Neutrophil (primary cell): ENCODE measurements around the gene RBPJ.
A peak's percentile ranks its signal among the peaks of the same experiment; 100 is the strongest.

Source experiments
- H3K27ac ChIP-seq: fragments of 200-600 bp; sonication (generic); 2 replicates; pipeline ENCODE4 v1.5.1; 2016; ENCODE audit warnings: mild to moderate bottlenecking, moderate library complexity
- H3K27me3 ChIP-seq: fragments of 200-600 bp; sonication (generic); 2 replicates; pipeline ENCODE4 v1.6.0; 2016; ENCODE audit warnings: mild to moderate bottlenecking
- H3K36me3 ChIP-seq: fragments of 200-600 bp; sonication (generic); 2 replicates; pipeline ENCODE4 v1.5.1; 2017
- H3K4me1 ChIP-seq, 2 experiments: fragments of 200-600 bp in 1 of 2; sonication (generic) in 1 of 2; 1 replicate in 1 of 2; 2 replicates in 1 of 2; pipeline versions ENCODE4 v1.5.1 to v1.6.1; 2013 to 2016; ENCODE audit warnings: low read depth in 1 of 2, low read length in 1 of 2, mild to moderate bottlenecking in 1 of 2, moderate library complexity in 1 of 2; ENCODE audit not compliant: control insufficient read depth in 1 of 2, insufficient read depth in 1 of 2
- H3K4me3 ChIP-seq, 2 experiments: fragments of 200-600 bp in 1 of 2; sonication (generic) in 1 of 2; 1 replicate in 1 of 2; 2 replicates in 1 of 2; pipeline ENCODE4 v1.5.1; 2013 to 2016; ENCODE audit warnings: low read depth in 1 of 2, low read length in 1 of 2, mild to moderate bottlenecking in 1 of 2, moderate library complexity in 1 of 2
- H3K9me3 ChIP-seq: fragments of 200-600 bp; sonication (generic); 2 replicates; pipeline ENCODE4 v1.5.1; 2016
- CTCF ChIP-seq: fragments of 200-600 bp; sonication (generic); IDR thresholded peaks from 2 replicates; pipeline ENCODE4 v1.5.1; 2016; ENCODE audit warnings: antibody characterized with exemption

Gene RBPJ

DNA sequence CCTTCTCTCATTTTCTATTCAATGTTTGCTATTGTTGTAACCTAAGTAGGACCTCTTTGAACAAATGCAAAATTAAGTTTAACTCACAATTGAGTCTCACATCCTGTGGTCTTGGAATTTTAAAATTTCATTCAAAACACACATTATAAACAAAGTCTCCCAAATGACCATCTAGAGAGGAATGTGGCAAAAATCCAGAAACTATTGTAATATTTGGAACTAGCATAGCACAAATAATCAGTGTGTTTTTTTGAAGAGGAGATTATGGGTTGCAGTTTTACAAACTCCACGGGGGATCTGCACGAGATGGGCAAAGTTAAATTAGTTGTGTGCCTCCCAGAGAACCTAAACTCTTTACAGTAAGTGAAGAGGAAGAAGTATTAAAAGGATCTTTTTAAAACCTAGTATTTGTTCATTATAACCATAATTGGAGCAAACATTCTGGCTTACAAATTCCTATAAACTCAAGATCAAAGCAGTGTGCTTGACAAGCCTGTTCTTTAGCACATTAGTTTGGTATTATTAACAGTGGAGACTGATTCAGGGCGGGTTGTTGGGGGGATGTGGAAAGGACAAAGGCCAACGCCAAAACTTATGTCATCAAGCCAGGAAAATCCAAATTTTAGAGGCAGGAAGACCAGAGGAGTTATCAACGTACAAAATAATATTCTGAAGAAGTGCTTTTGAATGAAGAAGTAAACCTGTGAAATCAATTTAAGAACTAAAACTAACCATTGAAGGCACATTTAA lies 22.4 kb upstream of the RBPJ start:
- H3K9me3 ChIP-seq = no peaks in the 10 kb centered on the region
- no peak for TF ChIP-seq CTCF
- no peaks in the 10 kb centered on the region for H3K27me3 ChIP-seq
- H3K27ac ChIP-seq = no peak overlapping the region
- no peaks in the 10 kb centered on the region for H3K36me3 ChIP-seq
- no peak overlapping the region for H3K4me3 ChIP-seq
- peaks cover 22 to 29% of the 10 kb centered on the region in 2 experiments for H3K4me1 ChIP-seq

- Histone ChIP-seq H3K4me3 (no peak overlapping the region), H3K4me1 (peaks cover 17 to 21% of the 10 kb centered on the region in 2 experiments), H3K9me3 (no peaks in the 10 kb centered on the region), H3K27me3 (no peaks in the 10 kb centered on the region), H3K36me3 (no peaks in the 10 kb centered on the region), H3K27ac (no peak overlapping the region)
- TF ChIP-seq CTCF = no peak
Observed at GRCh38 chr4:26299254-26299882, 21.4 kb upstream of the RBPJ start.

DNA sequence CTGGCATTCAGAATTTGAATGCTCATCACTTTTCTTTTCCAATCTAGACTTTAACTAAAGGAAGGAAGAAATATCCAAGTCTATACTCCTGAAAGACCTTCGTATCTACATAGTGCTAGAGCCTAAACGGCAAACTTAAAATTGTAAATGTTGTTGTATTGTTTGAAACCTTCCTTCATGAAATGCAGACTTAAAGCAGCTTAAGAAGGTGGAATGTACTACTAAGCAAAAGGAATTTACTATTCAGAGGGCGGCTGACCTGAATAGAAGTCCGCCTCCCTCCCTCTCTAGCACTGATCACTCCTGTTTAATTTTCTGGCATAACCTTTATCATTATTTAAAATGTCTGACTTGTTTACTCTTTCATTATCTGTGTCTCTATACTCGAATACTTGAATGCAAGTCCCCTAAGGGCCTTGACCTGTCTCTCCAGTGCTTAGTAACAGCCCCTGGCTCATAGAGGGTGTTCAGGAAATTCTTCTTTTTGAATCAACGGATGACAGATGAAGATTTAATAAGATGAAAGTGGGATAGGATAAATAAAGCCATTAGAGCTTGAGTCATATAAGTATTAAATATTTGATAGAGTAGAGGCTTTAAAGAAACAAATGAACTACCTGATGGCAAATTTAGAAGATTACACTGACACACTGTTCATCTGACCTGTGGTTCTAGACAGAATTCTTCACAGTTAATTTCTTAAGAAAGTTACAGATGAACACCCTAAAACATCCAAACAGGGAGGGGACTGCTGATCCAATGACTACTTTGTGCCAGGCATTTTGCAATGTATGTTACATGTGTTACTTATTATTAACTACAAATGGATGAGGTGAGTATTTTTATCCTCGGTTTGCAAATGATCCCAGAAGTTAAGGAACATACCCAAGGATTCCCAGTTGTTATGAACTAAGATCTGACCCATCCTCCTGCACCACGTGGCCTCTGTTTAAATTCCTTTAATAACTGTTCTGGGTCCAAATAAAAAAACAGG lies 20.2 kb upstream of the RBPJ start:
- no peaks in the 10 kb centered on the region for H3K9me3 ChIP-seq
- H3K27me3 ChIP-seq = no peaks in the 10 kb centered on the region
- no peak overlapping the region for H3K4me3 ChIP-seq
- no peak for TF ChIP-seq CTCF
- peak overlapping the region; percentile 79 for H3K27ac ChIP-seq
- no peaks in the 10 kb centered on the region for H3K36me3 ChIP-seq
- peaks cover 17 to 21% of the 10 kb centered on the region in 2 experiments for H3K4me1 ChIP-seq

GRCh38 chr4:26302031-26302899 lies 18.5 kb upstream of the RBPJ start:
- no peak for TF ChIP-seq CTCF
- Histone ChIP-seq H3K9me3 (no peaks in the 10 kb centered on the region), H3K4me3 (no peak overlapping the region), H3K36me3 (no peaks in the 10 kb centered on the region), H3K4me1 (peaks cover 17 to 21% of the 10 kb centered on the region in 2 experiments), H3K27ac (peak overlapping the region; percentile 79), H3K27me3 (no peaks in the 10 kb centered on the region)

DNA sequence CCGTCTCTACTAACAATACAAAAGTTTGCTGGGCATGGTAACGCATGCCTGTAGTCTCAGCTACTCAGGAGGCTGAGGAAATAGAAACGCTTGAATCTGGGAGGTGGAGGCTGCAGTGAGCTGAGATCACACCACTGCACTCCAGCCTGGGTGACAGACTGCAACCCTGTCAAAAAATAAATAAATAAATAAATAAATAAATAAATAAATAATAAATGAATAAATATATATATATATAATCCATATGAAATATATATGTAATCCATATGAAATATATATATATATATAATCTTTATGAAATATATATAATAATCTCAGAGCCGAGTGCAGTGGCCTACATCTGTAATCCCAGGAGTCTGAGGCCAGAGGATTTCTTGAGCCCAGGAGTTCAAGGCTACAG lies 17.8 kb upstream of the RBPJ start:
- no peaks in the 10 kb centered on the region for H3K36me3 ChIP-seq
- peak overlapping the region; percentile 79 for H3K27ac ChIP-seq
- no peak for TF ChIP-seq CTCF
- peaks cover 17 to 21% of the 10 kb centered on the region in 2 experiments for H3K4me1 ChIP-seq
- no peak overlapping the region for H3K4me3 ChIP-seq
- no peaks in the 10 kb centered on the region for H3K27me3 ChIP-seq
- no peaks in the 10 kb centered on the region for H3K9me3 ChIP-seq
